HS-5 (cell line): ENCODE measurements around the gene LDLR.
A peak's percentile ranks its signal among the peaks of the same experiment; 100 is the strongest.
"Not testable (repeated sequence)": the region's sequence is repeated elsewhere in the genome, so short reads cannot be mapped to it uniquely, and the experiment has no call there.

Experiments
- DNase-seq: peaks from one replicate; pipeline ENCODE4 v3.0.0-alpha.2; 2012; ENCODE audit warnings: low read depth

The LDLR gene

DNA sequence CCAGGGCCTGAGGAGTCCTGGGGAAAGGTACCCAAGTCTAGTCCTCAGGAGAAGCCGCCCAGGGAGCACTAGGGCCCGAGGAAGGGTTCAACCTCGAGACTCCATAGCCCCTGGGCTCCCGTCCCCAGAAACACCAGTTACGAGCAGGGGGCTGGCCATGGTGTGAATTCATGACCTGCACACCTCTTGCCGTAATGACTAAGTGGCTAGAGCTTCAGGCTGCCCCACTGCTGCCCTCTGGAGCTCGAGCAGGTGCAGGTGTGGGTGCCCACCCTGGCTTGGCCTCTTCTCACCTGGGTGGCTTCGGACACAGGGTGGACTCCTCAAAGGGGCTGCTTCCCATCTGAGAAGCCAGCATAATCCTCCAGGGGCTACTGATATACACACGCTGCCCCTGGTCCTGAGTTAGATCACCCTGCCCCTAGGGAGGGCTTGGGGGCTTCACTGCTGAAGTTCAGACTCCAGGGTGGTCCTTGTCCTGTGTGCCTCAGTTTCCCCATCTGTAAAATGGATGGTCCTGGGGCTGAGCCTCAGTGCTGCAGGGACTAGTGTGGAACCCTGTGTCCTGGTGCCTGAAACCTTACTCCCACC is 52.8 kb downstream of the LDLR start:
- no peak for DNase-seq

DNA sequence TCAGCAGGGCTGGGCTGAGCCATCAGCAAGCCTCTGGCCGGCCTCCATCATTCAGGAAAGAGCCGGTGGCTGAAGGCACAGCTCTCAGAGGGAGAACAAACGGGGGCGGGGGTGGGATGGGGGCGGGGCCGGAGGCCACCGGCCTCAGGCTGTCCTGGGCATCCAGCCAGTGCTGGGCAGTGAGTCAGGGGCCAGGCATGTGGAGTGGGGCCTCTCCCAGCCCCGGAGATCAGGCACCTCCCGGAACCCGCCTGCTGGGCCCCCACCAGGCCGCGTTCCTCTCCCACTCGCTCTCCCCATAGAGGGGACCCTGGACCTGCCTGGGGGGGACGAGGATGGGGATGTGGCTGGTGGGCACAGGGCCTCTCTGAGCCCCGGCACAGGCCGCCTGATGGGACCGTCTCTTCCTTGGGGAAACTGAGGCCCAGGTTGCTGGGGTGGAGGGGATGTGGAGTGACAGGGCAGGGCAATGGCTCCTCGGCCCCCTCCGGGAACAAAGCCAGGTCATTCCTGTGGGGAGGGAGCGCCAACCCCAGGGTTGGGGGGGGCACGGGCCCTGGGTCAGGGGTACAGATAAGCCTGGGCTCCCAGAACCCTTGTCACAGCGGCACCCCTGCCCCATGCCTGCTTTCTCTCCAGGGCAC is 53.4 kb downstream of the LDLR start:
- DNase-seq = peak; percentile 87

DNA sequence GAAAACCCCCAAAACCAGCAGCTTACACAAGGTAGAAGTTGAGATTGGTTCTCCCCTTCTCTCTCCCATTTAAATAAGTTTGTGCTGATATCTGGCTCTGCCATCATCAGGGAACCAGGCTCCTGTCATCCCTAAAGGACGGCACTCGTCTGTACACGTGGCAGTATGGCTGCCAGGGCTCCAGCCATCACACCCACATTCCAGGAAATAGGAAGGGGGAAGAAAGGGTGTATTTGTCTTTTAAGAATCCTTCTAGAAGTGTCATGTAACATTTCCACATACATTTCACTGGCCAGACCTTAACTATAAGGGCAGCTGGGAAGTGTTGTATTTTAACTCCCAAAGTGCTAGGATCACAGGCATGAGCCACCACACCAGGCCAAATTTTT is 56.3 kb downstream of the LDLR start:
- no peak for DNase-seq

DNA sequence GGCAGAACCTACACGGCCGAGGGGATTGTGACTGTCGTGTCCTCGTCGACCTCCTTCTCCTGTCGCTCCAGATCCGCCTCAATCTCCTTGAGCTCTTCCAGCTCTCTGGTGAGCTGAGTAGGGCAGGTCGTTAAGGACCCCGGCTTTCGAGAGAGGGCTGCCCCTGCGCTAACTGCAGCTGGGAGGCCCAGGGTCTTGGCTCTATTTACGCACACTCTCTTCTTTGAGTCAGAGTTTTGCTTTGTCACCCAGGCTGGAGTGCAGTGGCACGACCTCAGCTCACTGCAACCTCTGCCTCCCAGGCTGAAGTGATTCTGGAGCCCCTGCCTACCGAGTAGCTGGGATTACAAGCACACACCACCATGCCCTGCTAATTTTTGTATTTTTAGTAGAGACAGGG is 58.7 kb downstream of the LDLR start:
- DNase-seq = no peak

DNA sequence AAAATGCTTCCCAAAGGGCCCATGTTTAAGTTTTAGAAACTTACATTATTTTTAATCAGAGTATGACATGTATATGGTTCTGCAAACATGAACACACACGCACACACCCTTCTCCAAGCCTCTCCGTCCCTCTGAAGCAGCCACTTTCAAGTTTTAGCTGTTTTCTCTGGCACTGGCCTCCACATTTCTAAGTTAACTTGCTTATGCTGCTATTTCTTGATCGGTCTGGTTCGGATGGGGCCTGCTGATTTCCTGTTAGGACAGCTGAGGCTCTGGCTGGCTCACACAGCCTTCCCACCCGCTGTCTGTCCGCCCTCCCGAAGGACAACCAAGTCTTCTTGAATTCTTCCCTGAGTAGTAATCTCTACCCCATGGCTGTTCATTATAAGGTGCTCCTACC is 61.9 kb downstream of the LDLR start:
- DNase-seq = no peak

DNA sequence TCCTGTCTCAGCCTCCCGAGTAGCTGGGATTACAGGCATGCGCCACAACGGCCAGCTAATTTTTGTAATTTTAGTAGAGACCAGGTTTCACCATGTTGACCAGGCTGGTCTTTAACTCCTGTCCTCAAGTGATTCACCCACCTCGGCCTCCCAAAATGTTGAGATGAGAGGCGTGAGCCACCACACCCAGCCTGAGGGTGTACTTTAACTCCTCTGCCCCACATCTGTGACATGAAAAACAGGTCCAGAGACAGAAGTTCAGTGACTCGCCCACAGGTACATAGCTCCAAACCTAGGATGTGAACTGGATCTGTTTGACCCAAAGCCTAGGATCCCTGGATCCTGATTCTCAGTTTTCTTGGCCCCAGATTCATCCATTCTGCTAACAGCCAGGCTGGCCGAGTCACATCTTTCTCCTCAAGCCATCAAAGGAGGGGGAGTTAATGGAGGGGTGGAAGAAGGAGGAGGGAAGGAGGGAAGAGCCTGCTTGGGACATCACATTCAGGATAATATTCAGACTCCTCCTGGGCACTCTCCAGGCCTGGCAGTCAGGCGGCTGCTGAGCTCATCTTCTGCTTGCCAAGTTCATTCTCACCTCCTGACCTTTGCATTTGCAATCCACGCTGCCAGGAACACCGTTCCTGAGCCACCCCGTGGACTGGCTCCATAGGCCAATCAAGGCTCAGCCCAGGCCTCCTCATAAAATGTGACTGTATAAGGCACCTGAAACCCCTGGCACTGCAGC is 63.2 kb downstream of the LDLR start:
- peak; percentile 65 for DNase-seq

DNA sequence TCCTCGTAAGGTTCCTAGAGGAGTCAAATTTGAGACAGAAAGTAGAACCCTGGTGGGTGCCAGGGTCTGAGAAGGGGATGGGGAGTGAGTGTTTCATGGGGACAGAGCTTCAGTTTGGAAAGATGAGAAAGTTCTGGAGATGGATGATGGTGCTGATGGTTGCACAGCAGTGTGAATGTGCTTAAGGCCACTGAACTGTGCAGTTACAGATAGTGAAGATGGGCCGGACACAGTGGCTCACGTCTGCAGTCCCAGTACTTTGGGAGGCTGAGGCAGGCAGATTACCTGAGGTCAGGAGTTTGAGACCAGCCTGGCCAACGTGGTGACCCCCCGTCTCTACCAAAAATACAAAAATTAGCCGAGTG is 65.4 kb downstream of the LDLR start:
- no peak for DNase-seq

DNA sequence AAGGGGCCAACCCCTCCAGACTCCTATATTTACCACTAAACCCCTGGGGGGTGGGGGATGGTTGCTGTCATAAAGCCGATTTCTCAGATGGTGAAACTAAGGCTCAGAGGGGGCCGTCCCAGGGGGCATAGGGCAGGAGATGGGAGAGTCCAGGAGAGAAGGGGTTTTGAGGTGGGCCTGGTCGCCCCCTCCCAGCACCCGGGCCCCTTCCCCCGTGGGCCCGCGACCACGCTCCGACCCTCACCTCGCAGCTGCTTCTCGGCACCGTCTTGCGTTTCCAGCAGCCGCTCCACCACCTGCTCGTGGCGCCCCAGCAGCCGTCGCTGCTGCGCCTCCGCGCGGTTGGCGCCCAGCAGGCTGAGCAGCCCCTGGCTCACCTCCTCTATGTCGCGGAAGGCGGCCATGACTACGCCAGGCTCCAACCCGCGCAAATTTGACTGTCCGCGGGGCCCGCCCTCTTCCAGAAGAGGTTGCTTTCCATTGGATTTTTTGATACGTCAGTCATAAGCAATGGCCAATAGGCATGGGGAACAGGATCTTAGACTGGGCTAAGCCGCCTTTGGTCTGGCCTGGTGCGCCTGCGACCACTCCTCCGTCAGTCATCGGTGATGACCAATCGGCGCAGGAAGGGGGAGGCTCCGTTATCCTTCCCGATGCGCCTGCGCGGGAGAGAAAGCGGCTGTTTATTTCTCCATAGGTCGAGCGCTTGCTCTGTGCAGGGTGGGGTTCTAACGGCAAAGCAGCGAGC is 66.3 kb downstream of the LDLR start, which contains the start of gene SPC24:
TSS of gene SPC24 (minus strand) at position 410 of the 748 bp plus-strand sequence. CDS start at position 404, 6 bp downstream.
- DNase-seq = peak; percentile 99

DNA sequence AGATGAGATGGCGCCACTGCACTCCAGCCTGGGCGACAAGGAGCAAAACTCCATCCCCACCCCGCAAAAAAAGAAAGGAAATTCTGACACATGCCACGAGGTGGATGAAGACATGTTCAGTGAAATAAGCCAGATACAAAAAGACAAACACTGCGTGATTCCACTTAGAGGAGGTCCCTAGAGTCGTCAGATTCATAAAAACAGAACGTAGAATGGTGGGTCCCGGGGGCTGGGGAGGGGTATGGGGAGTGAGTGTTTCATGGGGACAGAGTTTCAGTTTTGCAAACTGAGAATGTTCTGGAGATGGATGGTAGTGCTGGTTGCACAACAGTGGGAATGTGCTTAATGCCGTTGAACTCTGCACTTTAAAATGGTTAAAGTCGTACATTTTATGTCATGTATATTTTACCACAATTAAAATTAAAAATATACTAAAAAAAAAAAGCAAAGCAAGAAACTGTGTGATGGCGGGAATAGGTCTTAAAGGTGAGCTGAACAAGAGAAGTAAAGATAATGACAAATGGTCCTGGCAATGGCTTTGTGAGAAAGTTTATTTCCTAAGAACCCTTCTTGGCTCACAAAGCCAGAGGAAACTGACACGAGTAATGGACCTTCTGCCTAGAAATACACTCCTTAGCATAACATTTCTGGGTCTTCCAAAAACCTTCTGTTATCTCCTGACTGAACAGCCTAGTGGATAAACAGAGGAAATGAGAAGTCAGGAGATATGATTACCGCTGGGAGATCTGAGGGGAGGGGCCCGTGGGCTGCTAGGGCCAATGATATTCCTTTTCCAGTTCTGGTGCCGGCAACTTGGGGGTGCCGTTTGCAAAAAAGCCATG is 70.6 kb downstream of the LDLR start:
- DNase-seq = no peak

DNA sequence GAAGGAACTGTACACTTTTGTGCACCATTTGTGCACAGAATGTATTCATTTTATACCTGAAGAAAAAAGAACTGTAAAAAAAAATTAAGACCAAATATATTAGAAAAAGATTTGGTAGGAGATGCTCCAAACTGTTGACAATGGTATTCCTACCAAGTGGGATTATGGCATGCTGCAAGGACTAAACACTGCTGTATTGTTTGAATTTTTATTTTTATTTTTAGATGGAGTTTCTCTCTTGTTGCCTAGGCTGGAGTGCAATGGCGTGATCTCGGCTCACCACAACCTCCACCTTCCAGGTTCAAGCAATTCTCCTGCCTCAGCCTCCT is 71.1 kb downstream of the LDLR start:
- not testable (repeated sequence) for DNase-seq

DNA sequence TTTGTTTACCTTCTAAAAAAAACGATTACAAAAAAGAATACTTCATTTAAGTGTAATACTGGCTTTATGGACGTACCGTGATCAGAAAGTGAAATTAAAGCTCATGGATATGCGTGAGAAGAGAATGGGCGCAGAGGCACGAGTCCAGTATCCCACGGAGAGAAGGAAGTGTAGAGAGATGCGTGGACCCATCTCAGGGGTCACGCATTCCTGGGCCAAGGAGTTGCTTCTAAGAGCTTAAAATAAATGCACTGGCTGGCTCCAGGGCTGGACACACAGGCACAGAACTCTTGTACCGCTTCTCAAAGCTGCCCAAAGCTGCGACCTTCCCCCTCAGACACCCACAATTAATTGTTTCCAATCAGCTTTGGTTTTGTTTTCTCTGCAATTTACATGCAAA is 75.0 kb downstream of the LDLR start:
- DNase-seq = no peak

DNA sequence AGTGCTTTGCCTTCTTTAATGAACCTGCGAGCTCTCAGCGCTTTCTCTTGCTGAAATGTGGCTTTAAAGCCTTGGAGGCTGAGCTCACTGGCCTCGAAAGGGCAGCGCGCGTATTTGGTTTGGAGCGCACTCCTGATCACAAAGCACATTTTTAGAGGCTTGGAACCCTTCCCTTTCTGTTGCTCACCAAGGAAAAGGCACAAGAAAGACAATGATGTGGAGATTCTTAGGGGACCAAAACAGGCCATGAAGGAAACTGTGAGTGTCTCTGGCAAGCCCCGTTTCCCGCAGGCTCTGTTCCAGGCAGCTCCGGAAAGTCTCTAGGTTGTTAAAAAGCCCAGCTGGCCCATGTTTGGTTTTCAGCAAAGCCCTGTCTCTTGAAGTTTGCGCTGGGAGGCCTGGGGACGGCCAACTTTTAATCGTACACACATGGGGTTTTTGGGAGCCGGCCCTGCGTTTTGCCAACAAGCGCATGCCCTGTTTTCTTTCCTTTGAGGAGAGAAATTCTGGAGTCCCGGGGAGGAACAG is 75.7 kb downstream of the LDLR start:
- no peak for DNase-seq

DNA sequence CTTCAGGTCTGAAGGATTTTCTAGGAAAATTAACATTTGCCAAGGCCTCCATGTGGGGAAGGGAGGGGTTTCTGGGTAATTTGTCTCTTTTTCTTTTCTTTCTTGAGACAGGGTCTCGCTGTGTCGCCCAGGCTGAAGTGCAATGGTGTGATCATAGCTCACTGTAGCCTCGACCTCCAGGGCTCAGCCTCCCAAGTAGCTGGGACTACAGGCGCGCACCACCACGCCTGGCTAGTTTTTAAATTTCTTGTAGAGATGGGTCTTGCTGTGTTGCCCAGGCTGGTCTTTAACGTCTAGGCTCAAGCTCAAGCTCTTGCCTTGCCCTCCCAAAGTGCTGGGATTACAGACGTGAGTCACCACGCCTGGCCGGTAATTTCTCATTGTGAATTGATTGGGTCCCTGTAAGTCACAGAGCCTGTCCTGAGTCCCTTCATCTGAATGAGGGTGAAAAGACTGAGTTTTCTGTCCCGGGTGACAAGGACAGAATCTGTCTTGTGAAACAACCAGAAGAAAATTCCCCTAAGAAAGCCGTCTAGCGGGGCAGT is 76.3 kb downstream of the LDLR start:
- DNase-seq = no peak

DNA sequence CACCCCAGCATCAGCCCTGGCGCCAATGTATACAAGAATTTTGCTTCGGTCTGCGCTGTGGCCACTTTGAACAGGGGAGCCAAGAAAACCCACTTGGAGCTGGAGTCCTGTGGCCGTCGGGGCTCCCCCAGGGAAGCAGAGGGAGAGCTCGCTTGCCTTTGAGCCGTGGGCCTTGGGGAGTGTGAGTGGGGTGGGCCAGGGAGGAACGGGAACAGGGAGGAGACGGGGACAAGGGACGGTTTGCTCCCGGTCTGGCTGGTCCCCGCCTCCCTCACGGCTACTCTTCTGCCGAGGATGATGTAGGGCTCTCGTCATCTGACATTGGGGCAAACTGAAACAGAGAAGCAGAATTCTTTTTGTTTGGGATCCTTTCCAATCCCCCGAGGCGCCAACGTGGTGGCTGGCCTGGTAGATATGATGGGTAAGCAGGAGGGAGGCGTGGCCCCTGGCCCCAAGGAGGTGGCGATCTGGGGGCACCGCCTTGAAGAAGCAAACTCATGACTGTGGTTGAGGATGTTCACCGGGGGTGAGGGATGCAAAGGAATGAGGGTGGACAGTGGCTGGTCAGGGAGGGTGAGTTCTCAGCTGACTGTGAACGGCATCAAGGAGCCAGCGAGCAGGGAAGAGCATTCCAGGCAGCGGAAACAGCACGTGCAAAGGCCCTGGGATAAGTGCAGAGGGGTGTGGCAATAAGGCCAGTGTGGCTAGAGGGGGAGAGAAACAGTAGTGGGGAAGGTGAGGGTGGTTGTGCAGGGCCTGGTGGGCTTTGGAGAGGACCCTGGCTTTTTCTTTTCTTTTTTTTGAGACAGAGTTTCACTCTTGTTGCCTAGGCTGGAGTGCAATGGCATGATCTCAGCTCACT is 77.2 kb downstream of the LDLR start:
- DNase-seq = no peak

DNA sequence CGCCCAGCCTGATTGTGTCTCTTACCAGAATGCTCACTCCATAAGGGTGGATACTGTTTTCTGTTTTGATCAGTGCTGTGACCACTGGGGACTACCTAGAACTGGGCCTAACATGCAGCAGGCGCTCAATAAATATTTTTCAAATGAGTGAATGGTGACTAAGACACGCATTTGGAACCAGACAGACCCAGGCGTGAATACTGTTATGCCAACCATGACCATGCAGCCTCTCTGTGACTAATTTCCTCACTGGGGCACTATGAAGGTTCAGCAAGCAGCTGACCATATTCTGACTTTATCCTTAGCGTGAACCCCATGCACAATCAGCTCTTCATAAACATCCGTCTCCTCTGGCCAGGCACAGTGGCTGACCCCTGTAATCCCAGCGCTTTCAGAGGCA is 79.3 kb downstream of the LDLR start:
- DNase-seq = peak; percentile 99

DNA sequence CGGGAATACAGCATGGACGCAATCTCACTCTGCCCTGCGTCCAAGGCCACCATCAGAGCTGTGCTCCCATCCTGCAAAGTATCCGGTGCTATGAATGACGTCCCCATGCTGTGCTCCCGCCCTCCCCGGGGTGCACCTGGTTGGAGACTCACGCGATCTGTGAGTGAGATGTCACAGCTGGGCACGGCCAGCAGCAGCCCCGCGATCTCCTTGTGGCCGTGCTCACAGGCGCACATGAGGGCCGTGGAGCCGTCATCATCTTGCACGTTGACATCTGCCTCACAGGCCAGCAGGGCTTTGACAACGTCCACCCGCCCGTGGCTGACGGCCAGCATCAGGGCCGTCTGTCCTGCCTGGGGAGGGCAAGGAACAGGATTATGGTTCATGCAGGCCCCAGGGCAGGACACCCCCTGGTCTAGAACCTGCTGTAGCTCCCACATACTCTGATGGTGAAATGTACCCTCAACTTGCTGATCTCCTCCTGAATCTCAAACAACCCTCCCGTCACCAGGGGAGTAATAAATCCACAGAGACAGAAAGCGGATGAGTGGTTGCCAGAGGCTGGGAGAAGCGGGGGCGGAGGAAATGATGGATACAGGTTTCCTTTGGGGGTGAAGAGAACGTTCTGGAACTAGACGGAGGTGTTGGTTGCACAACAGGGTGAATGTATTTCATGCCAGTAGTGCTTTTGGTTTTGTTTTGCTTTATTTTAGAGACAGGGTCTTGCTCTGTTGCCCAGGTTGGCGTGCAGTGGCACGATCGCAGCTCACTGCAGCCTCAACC is 80.8 kb downstream of the LDLR start:
- no peak for DNase-seq

DNA sequence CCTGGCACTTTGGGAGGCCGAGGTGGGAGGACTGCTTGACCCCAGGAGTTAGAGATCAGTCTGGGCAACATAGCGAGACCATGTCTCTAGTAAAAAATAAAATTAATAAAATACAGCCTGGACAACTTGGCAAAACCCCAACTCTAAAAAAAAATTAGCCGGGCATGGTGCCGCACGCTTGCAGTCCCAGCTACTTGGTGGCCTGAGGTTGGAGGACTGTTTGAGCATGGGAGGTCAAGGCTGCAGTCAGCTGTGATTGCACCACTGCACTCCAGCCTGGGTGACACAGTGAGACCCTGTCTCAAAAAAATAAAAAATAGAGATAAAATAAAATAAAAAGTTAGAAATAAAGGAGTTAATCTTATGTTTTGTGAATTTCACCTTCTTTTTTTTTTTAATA is 81.9 kb downstream of the LDLR start:
- DNase-seq = no peak

DNA sequence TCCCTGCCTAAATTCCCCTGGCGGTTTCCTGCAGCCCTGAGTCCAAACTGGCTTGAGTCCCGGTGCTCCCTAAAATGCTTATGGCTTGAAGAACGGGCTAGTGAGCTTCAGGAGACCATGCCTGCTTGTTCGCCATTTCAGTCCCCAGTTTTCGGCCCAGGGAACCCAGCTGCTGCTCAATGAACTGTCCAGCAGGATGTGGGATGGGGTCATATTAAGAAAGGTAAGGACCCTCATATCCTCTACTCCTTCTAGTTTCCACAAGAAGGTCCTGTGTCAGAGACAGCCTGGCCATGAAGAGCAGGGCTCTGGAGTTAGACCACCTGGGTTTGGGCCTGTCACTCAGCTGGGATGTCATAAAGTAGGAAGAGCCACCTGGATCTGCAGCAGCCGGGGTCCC is 83.3 kb downstream of the LDLR start:
- no peak for DNase-seq

DNA sequence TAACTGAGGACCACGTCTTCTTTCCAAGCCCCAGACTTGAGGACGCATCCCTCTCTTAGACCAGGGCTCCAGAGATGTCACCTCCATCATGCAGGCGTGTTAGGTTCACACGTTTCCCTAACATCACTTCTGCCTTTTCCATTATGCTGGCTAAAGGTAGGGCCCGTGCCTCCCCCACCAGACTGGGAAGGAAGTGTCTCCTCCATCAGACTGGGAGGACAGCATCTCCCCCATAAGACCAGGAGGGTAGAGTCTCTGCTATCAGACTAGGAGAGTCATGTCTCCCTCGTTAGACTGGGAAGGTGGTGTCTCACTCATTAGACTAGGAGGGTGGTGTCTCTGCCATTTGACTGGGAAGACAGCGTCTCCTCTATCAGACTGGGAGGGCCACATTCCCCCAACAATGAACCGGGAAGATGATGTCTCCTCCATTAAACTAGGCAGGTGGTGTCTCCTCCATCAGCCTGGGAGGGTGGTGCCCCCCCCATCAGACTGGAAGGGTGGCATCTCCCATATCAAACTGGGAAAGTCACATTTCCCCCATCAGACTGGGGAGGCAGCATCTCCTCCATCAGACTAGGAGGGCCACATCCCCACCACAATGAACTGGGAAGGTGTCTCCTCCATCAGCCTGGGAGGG is 84.4 kb downstream of the LDLR start:
- no peak for DNase-seq
